B cell (primary cell): ENCODE results near the gene KLHL17. TPM values are rescaled to one million over a fixed set of nuclear protein-coding genes. Genes with fewer than 3 reads are reported as not detected.
"Not testable (repeated sequence)": the region's sequence is repeated elsewhere in the genome, so short reads cannot be mapped to it uniquely, and the experiment has no call there.

Source experiments
- ATAC-seq: fragments of 200-7000 bp; cut with Tn5 transposase; one replicate; pipeline ENCODE4 v1.10.0; 2021; ENCODE audit warnings: low read depth, mild to moderate bottlenecking, moderate number of reproducible peaks, moderate library complexity
- CTCF ChIA-PET: fragments of 350-600 bp; sonication (Branson Sonifier 250); formaldehyde crosslinking; loops from one replicate; lab custom pipeline; 2021; ENCODE audit warnings: antibody characterized with exemption, inconsistent platforms; lab: Charles Lee
- POLR2A ChIA-PET: fragments of 350-600 bp; sonication (Branson Sonifier 250); formaldehyde crosslinking; loops from one replicate; lab custom pipeline; 2021; ENCODE audit warnings: antibody characterized with exemption; lab: Charles Lee
- DNase-seq: peaks from one replicate; pipeline ENCODE4 v3.0.0; 2013
- H2AFZ ChIP-seq: 2 replicates; pipeline ENCODE4 v1.6.1; 2012; ENCODE audit warnings: mild to moderate bottlenecking, low read depth, low read length; ENCODE audit not compliant: insufficient read depth, poor library complexity, severe bottlenecking
- H3K27ac ChIP-seq, 2 donors: 1 replicate in 1 of 2; 2 replicates in 1 of 2; pipeline ENCODE4 v1.5.1; 2012 to 2013; ENCODE audit warnings: low read length in 2 of 2, mild to moderate bottlenecking in 2 of 2, moderate library complexity in 1 of 2
- H3K27me3 ChIP-seq, 4 experiments: fragments of 200-600 bp in 1 of 4; sonication (generic) in 1 of 4; replicated peaks in 1 of 4; 1 replicate in 2 of 4; 2 replicates in 2 of 4; pipeline versions ENCODE4 v1.6.1 to v1.7.0; 2013 to 2016; ENCODE audit warnings: low read length in 3 of 4, mild to moderate bottlenecking in 2 of 4, mixed read lengths in 1 of 4, moderate library complexity in 1 of 4; ENCODE audit not compliant: insufficient read depth in 4 of 4, control insufficient read depth in 3 of 4; ENCODE audit errors: control extremely low read depth in 1 of 4
- H3K36me3 ChIP-seq, 2 experiments: replicated peaks in 1 of 2; 1 replicate in 1 of 2; 2 replicates in 1 of 2; pipeline versions ENCODE4 v1.6.1 to v1.7.1; 2013; ENCODE audit warnings: low read length in 1 of 2; ENCODE audit not compliant: insufficient read depth in 2 of 2, control insufficient read depth in 1 of 2; ENCODE audit errors: control extremely low read depth in 1 of 2, extremely low read depth in 1 of 2
- H3K4me1 ChIP-seq, 2 donors: fragments of 200-600 bp in 1 of 2; sonication (generic) in 1 of 2; 1 replicate in 1 of 2; 2 replicates in 1 of 2; pipeline versions ENCODE4 v1.5.1 to v1.6.1; 2013 to 2017; ENCODE audit warnings: low read length in 2 of 2; ENCODE audit not compliant: control insufficient read depth in 2 of 2, insufficient read depth in 2 of 2
- H3K4me2 ChIP-seq: replicated peaks from 2 replicates; pipeline ENCODE3; 2012; ENCODE audit warnings: mild to moderate bottlenecking, low read depth, low read length; ENCODE audit not compliant: poor library complexity, severe bottlenecking
- H3K4me3 ChIP-seq, 5 experiments: fragments of 200-600 bp in 1 of 5; sonication (generic) in 1 of 5; 1 replicate in 3 of 5; 2 replicates in 2 of 5; pipeline versions ENCODE4 v1.5.1 to v1.7.0; 2011 to 2016; ENCODE audit warnings: low read length in 4 of 5, mild to moderate bottlenecking in 4 of 5, low read depth in 2 of 5, control low read depth in 1 of 5, moderate library complexity in 1 of 5; ENCODE audit not compliant: insufficient read depth in 1 of 5; ENCODE audit errors: control extremely low read depth in 1 of 5, extremely low read depth in 1 of 5
- H3K79me2 ChIP-seq: fragments of 200-600 bp; sonication (generic); one replicate; pipeline ENCODE4 v1.6.0; 2016; ENCODE audit warnings: low read length; ENCODE audit not compliant: control insufficient read depth, insufficient read depth
- H3K9ac ChIP-seq: fragments of 200-600 bp; sonication (generic); 2 replicates; pipeline ENCODE4 v1.6.1; 2017; ENCODE audit warnings: mild to moderate bottlenecking, low read length, moderate library complexity
- H3K9me3 ChIP-seq, 3 donors: one replicate each; pipeline versions ENCODE4 v1.6.1 to v1.7.1; 2013; ENCODE audit warnings: low read length in 2 of 3; ENCODE audit not compliant: control insufficient read depth in 2 of 3, insufficient read depth in 1 of 3; ENCODE audit errors: control extremely low read depth in 1 of 3
- H4K20me1 ChIP-seq: 2 replicates; pipeline ENCODE4 v1.6.0; 2012; ENCODE audit warnings: mild to moderate bottlenecking, low read length; ENCODE audit not compliant: insufficient read depth, control insufficient read depth, poor library complexity, severe bottlenecking
- H3K27ac Mint-ChIP-seq: one replicate; pipeline ENCODE4 v1.8.0; 2021; ENCODE audit warnings: mixed read lengths
- H3K27me3 Mint-ChIP-seq: one replicate; pipeline ENCODE4 v1.8.0; 2021; ENCODE audit warnings: mixed read lengths
- H3K4me1 Mint-ChIP-seq: one replicate; pipeline ENCODE4 v1.8.0; 2021; ENCODE audit warnings: mixed read lengths
- H3K4me3 Mint-ChIP-seq: one replicate; pipeline ENCODE4 v1.8.0; 2021; ENCODE audit warnings: mixed read lengths
- H3K9me3 Mint-ChIP-seq: one replicate; pipeline ENCODE4 v1.8.0; 2022; ENCODE audit warnings: mixed read lengths; ENCODE audit not compliant: insufficient read depth
- EZH2 ChIP-seq: IDR thresholded peaks from 2 replicates; pipeline ENCODE4 v1.6.1; 2012; ENCODE audit warnings: borderline replicate concordance, low read depth, mild to moderate bottlenecking, moderate library complexity, low read length; ENCODE audit not compliant: insufficient read depth, poor library complexity, severe bottlenecking
- WGBS: methylation state at CpG from one replicate; pipeline ENCODE4 v1.1.5; 2013; ENCODE audit warnings: missing lambda C conversion rate; ENCODE audit not compliant: insufficient coverage; 5-methylcytosine and 5-hydroxymethylcytosine counted together
- intact Hi-C: fragments of 100-400 bp; cut with micrococcal nuclease; formaldehyde crosslinking; loops from one replicate; pipeline ENCODE4 v1.10.0; 2022
- polyA plus RNA-seq: library from polyadenylated mRNA; depleted of rRNA; stranded (reverse); fragments of >200 nt; gene quantifications from 2 replicates; pipeline ENCODE4 v1.2.3, GENCODE V29; 2012
- total RNA-seq, 2 donors: library from RNA; stranded (reverse); fragments of 120-200 nt in 1 of 2; gene quantifications; 1 replicate in 1 of 2; 2 replicates in 1 of 2; pipeline versions ENCODE4 v1.2.3 to v1.2.4, GENCODE V29; 2013 to 2022
- TF ChIP-seq, protein P1 (sequence below): fragments of 200-600 bp; IDR thresholded peaks from one replicate; pipeline ENCODE4 v1.8.0; 2022; ENCODE audit warnings: antibody characterized with exemption, mild to moderate bottlenecking

Gene KLHL17
- total and polyA plus RNA-seq, 2 donors (not counting 1 experiment from before 2014, with no cell fraction given): 30.1 to 57.5 TPM

DNA sequence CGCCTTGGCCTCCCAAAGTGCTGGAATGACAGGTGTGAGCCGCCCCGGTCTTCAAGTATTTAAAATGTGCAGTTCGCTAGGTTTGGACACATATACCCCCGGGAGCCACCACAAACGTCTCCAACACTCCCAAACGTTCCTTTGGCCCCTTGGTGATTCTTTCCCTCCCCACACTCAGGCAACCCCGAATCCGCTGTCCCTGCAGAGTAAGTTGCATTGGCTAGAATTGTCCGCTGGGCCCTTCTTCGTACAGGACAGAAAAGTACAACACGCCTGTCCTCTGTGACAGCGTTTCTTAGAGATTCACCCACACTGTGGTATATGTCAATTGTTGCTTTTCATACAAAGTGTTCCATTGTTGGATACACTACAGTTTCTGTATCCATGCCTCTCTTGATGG lies 24.7 kb downstream of the KLHL17 start:
- Mint-ChIP-seq H3K9me3 (no peaks in the 10 kb centered on the region), H3K27ac (no peak overlapping the region), H3K4me1 (no peaks in the 10 kb centered on the region), H3K27me3 (peaks cover 43% of the 10 kb centered on the region), H3K4me3 (no peak overlapping the region)
- TF ChIP-seq EZH2: no peak
- TF ChIP-seq, protein P1, sequence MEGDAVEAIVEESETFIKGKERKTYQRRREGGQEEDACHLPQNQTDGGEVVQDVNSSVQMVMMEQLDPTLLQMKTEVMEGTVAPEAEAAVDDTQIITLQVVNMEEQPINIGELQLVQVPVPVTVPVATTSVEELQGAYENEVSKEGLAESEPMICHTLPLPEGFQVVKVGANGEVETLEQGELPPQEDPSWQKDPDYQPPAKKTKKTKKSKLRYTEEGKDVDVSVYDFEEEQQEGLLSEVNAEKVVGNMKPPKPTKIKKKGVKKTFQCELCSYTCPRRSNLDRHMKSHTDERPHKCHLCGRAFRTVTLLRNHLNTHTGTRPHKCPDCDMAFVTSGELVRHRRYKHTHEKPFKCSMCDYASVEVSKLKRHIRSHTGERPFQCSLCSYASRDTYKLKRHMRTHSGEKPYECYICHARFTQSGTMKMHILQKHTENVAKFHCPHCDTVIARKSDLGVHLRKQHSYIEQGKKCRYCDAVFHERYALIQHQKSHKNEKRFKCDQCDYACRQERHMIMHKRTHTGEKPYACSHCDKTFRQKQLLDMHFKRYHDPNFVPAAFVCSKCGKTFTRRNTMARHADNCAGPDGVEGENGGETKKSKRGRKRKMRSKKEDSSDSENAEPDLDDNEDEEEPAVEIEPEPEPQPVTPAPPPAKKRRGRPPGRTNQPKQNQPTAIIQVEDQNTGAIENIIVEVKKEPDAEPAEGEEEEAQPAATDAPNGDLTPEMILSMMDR: no peak
- 75% methylated on average over 13 of the region's 13 CpGs for WGBS
- intact Hi-C loops: loop anchor here (2.0 kb wide), 1 partner anchor 306 kb away; no protein-coding TSS in a partner anchor
- H3K4me2 ChIP-seq: no peak overlapping the region
- ChIA-PET CTCF (interaction anchor here (0.7 to 3.8 kb wide), 21 partner anchors 9 to 456 kb away, joined by 3 to 32 read pairs (median 6); partner anchors contain the start of genes HES4, ISG15 and PLEKHN1), POLR2A (no interaction called here)
- no peak overlapping the region for H3K4me3 ChIP-seq
- no peaks in the 10 kb centered on the region for H4K20me1 ChIP-seq
- no peaks in the 10 kb centered on the region for H3K79me2 ChIP-seq
- no peak overlapping the region for H3K9ac ChIP-seq
- DNase-seq: no peak
- H3K27ac ChIP-seq: no peak overlapping the region
- H3K9me3 ChIP-seq: no peaks in the 10 kb centered on the region
- no peaks in the 10 kb centered on the region for H3K36me3 ChIP-seq
- no peak overlapping the region for H2AFZ ChIP-seq
- H3K4me1 ChIP-seq: peaks cover 0 to 3% of the 10 kb centered on the region in 2 donors
- no peak for ATAC-seq
- H3K27me3 ChIP-seq: peaks cover 0 to 22% (median 0%) of the 10 kb centered on the region in 4 experiments

DNA sequence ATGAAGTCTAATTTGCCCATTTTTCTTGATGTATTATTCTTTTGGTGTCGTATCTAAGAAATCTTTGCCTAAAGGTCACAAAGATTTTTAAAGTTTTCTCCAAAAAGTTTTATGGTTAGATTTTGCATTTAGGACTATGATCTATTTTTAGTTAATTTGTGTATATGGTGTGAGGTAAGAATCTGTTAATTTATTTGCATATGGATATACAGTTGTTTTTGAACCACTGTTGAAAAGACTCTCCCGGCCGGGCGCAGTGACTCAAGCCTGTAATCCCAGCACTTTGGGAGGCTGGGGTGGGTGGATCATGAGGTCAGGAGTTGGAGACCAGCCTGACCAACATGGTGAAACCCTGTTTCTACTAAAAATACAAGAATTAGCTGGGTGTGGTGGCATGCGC lies 27.7 kb downstream of the KLHL17 start:
- POLR2A ChIA-PET, ATAC-seq, H3K4me3 Mint-ChIP-seq, H3K4me2 ChIP-seq, H3K79me2 ChIP-seq, H3K27ac ChIP-seq, H4K20me1 ChIP-seq, H2AFZ ChIP-seq, intact Hi-C loops, H3K9me3 Mint-ChIP-seq, H3K9ac ChIP-seq, H3K4me1 ChIP-seq, H3K4me1 Mint-ChIP-seq, H3K4me3 ChIP-seq, H3K27ac Mint-ChIP-seq, DNase-seq, H3K36me3 ChIP-seq: not testable (repeated sequence)
- Histone ChIP-seq H3K9me3 (peaks cover 0 to 14% (median 3%) of the 10 kb centered on the region in 3 donors), H3K27me3 (peaks cover 0 to 18% (median 0%) of the 10 kb centered on the region in 4 experiments)
- WGBS: 87% methylated on average over 3 of the region's 5 CpGs
- peaks cover 55% of the 10 kb centered on the region for H3K27me3 Mint-ChIP-seq
- CTCF ChIA-PET: interaction anchor here (0.9 kb wide), 1 partner anchor 14 kb away, joined by 3 read pairs; no protein-coding TSS in a partner anchor

DNA sequence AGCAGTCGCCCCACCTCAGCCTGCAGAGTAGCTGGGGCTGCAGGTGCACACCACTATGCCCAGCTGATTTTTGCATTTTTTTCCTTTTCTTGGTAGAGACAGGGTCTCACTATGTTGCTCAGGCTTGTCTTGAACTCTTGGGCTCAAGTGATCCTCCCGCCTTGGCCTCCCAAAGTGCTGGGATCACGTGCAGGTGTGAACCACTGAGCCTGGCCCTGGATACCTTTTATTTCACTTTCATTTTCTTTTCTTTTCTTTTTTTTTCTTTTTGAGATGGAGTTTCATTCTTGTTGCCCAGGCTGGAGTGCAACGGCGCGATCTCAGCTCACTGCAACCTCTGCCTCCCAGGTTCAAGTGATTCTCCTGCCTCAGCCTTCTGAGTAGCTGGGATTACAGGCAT lies 30.9 kb downstream of the KLHL17 start:
- H3K9me3 Mint-ChIP-seq, H3K4me2 ChIP-seq, POLR2A ChIA-PET, ATAC-seq, H3K27ac Mint-ChIP-seq, DNase-seq, H3K4me1 ChIP-seq, H3K79me2 ChIP-seq, intact Hi-C loops, H3K4me1 Mint-ChIP-seq, H2AFZ ChIP-seq, H3K4me3 Mint-ChIP-seq, H3K27ac ChIP-seq, H3K4me3 ChIP-seq, H3K9ac ChIP-seq, H3K36me3 ChIP-seq, H4K20me1 ChIP-seq, CTCF ChIA-PET: not testable (repeated sequence)
- Histone ChIP-seq H3K27me3 (peaks cover 0 to 29% (median 0%) of the 10 kb centered on the region in 4 experiments), H3K9me3 (peaks cover 0 to 22% (median 3%) of the 10 kb centered on the region in 3 donors)
- 86% methylated on average over 2 of the region's 6 CpGs for WGBS
- peaks cover 48% of the 10 kb centered on the region for H3K27me3 Mint-ChIP-seq
